Calu3 (cell line): ENCODE measurements around the gene FRMD3. TPM values are rescaled to one million over a fixed set of nuclear protein-coding genes. Genes with fewer than 3 reads are reported as not detected.

ENCODE experiments used
- BruUV-seq: library from RNA; stranded (reverse); fragments of 400-500 nt; replicated peaks from 2 replicates; lab custom pipeline; 2021; lab: Mats Ljungman, UMichigan
- CTCF ChIA-PET: fragments of 300-600 bp; sonication (Branson Sonifier 250); formaldehyde crosslinking; loops from one replicate; lab custom pipeline; 2022; ENCODE audit warnings: antibody characterized with exemption; lab: Charles Lee
- DNase-seq: peaks from one replicate; pipeline ENCODE4 v3.0.0; 2022
- H3K27ac Mint-ChIP-seq: one replicate; pipeline ENCODE4 v1.8.0; 2022; ENCODE audit warnings: mixed read lengths; ENCODE audit not compliant: unreplicated experiment
- H3K27me3 Mint-ChIP-seq: one replicate; pipeline ENCODE4 v1.8.0; 2022; ENCODE audit warnings: mixed read lengths; ENCODE audit not compliant: unreplicated experiment
- H3K36me3 Mint-ChIP-seq: one replicate; pipeline ENCODE4 v1.8.0; 2022; ENCODE audit warnings: mild to moderate bottlenecking, moderate library complexity, mixed read lengths; ENCODE audit not compliant: insufficient read depth, unreplicated experiment
- H3K4me1 Mint-ChIP-seq: one replicate; pipeline ENCODE4 v1.8.0; 2022; ENCODE audit warnings: mild to moderate bottlenecking, low read depth, mixed read lengths; ENCODE audit not compliant: unreplicated experiment
- H3K4me3 Mint-ChIP-seq: one replicate; pipeline ENCODE4 v1.8.0; 2022; ENCODE audit warnings: mild to moderate bottlenecking, low read depth, moderate library complexity, mixed read lengths; ENCODE audit not compliant: unreplicated experiment
- H3K9me3 Mint-ChIP-seq: one replicate; pipeline ENCODE4 v1.8.0; 2022; ENCODE audit warnings: low read depth, mixed read lengths; ENCODE audit not compliant: unreplicated experiment
- intact Hi-C: fragments of 100-400 bp; cut with micrococcal nuclease; formaldehyde crosslinking; loops from one replicate; pipeline ENCODE4 v1.10.0; 2022; ENCODE audit not compliant: unreplicated experiment
- total RNA-seq: library from RNA; stranded (reverse); gene quantifications from 2 replicates; pipeline ENCODE4 v1.2.3, GENCODE V29; 2022
- TF ChIP-seq, protein P1 (sequence below): fragments of 200-600 bp; IDR thresholded peaks from one replicate; pipeline ENCODE4 v1.8.0; 2022; ENCODE audit warnings: antibody characterized with exemption; ENCODE audit not compliant: unreplicated experiment

Gene FRMD3
- total RNA-seq, 1 experiment from 2014 or later: 0.38 TPM

DNA sequence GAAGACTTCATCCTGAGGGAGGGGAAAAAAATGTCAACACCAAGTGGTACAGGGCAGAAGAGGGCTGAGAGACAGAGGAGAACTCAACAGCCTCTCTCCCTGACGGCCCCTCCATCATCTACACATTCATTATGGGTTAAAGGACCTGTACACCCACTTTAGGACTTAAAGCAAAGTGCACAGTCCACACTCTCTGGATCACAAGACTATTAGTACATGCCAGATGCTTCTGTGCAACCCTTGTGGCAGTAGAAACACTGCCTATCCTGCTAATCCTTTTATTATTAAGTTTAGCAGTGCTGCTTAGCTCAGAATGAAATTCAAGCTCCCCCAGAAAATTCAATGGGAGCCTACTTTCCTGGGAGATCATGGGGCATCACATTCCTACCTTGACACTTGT, 1.9 kb downstream of the FRMD3 start:
- no peaks in the 10 kb centered on the region for H3K9me3 Mint-ChIP-seq
- H3K27me3 Mint-ChIP-seq: no peaks in the 10 kb centered on the region
- no peak overlapping the region for H3K27ac Mint-ChIP-seq
- peaks cover 9% of the 10 kb centered on the region for H3K36me3 Mint-ChIP-seq
- BruUV-seq: no TSS peak
- TF ChIP-seq, protein P1, sequence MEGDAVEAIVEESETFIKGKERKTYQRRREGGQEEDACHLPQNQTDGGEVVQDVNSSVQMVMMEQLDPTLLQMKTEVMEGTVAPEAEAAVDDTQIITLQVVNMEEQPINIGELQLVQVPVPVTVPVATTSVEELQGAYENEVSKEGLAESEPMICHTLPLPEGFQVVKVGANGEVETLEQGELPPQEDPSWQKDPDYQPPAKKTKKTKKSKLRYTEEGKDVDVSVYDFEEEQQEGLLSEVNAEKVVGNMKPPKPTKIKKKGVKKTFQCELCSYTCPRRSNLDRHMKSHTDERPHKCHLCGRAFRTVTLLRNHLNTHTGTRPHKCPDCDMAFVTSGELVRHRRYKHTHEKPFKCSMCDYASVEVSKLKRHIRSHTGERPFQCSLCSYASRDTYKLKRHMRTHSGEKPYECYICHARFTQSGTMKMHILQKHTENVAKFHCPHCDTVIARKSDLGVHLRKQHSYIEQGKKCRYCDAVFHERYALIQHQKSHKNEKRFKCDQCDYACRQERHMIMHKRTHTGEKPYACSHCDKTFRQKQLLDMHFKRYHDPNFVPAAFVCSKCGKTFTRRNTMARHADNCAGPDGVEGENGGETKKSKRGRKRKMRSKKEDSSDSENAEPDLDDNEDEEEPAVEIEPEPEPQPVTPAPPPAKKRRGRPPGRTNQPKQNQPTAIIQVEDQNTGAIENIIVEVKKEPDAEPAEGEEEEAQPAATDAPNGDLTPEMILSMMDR: no peak
- no peak for DNase-seq
- CTCF ChIA-PET: no interaction called here
- intact Hi-C loops: no loop called here
- H3K4me3 Mint-ChIP-seq: no peak overlapping the region
- no peaks in the 10 kb centered on the region for H3K4me1 Mint-ChIP-seq

DNA sequence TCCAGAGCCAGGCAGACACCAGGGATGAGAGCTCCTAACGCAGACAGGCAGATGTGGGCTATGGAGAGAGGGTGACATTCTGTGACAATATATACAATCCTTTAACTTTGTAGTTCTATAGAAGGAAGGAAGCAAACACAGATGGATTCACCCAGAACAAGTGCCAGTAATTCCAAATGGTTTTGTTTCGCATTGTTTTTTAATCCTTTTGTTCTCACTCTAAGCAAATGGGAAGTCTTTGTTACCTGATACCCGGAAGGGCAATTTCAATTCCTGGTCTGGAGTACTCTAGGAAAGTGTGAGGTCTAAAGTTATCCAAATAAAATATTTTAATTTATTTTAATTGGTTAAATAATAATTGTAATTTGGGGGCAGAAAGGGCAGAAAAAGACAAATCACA, 2.5 kb downstream of the FRMD3 start:
- CTCF ChIA-PET: interaction anchor here (0.6 kb wide), 1 partner anchor 9 kb away, joined by 5 read pairs; no protein-coding TSS in a partner anchor

GRCh38 chr9:83533296-83533695, 4.9 kb downstream of the FRMD3 start:
- intact Hi-C loops: no loop called here
- no peaks in the 10 kb centered on the region for H3K4me1 Mint-ChIP-seq
- H3K9me3 Mint-ChIP-seq: no peaks in the 10 kb centered on the region
- peaks cover 4% of the 10 kb centered on the region for H3K36me3 Mint-ChIP-seq
- no peak overlapping the region for H3K27ac Mint-ChIP-seq
- CTCF ChIA-PET: no interaction called here
- H3K4me3 Mint-ChIP-seq: no peak overlapping the region
- TF ChIP-seq, protein P1: no peak
- no TSS peak for BruUV-seq
- no peak for DNase-seq
- H3K27me3 Mint-ChIP-seq: no peaks in the 10 kb centered on the region

More for the DNA sequence above, 2.5 kb downstream of the FRMD3 start:
- intact Hi-C loops: no loop called here
- Mint-ChIP-seq H3K36me3 (peaks cover 9% of the 10 kb centered on the region), H3K4me1 (no peaks in the 10 kb centered on the region), H3K27me3 (no peaks in the 10 kb centered on the region), H3K4me3 (no peak overlapping the region), H3K9me3 (no peaks in the 10 kb centered on the region), H3K27ac (no peak overlapping the region)
- no TSS peak for BruUV-seq
- no peak for DNase-seq
- TF ChIP-seq, protein P1: no peak

- DNase-seq: no peak
- Mint-ChIP-seq H3K4me3 (no peak overlapping the region), H3K9me3 (no peaks in the 10 kb centered on the region), H3K36me3 (no peaks in the 10 kb centered on the region), H3K4me1 (no peaks in the 10 kb centered on the region), H3K27ac (no peak overlapping the region), H3K27me3 (peaks cover 17% of the 10 kb centered on the region)
- CTCF ChIA-PET: interaction anchor here (0.7 kb wide), 1 partner anchor 9 kb away, joined by 5 read pairs; no protein-coding TSS in a partner anchor
- no TSS peak for BruUV-seq
- TF ChIP-seq, protein P1: no peak
- intact Hi-C loops: no loop called here
These were observed 11.3 kb downstream of the FRMD3 start for GRCh38 chr9:83526901-83527300.
